H9 (cell line): ENCODE measurements around the gene MERTK. TPM values are rescaled to one million over a fixed set of nuclear protein-coding genes. Genes with fewer than 3 reads are reported as not detected.

ENCODE experiments used
- DNase-seq: peaks from one replicate; pipeline ENCODE4 v3.0.0-alpha.2; 2017
- H2AFZ ChIP-seq: one replicate; pipeline ENCODE4 v1.6.1; 2013; ENCODE audit warnings: mild to moderate bottlenecking, low read length, control low read depth, moderate library complexity
- H2AK5ac ChIP-seq: 2 replicates; pipeline ENCODE4 v1.6.1; 2013; ENCODE audit warnings: low read length, control low read depth, mixed read lengths; ENCODE audit not compliant: insufficient read length
- H2BK120ac ChIP-seq: one replicate; pipeline ENCODE4 v1.6.1; 2013; ENCODE audit warnings: low read depth, mild to moderate bottlenecking, low read length, control low read depth, inconsistent platforms; ENCODE audit not compliant: poor library complexity, severe bottlenecking
- H2BK12ac ChIP-seq: 2 replicates; pipeline ENCODE4 v1.6.1; 2013; ENCODE audit warnings: low read length, control low read depth, mixed read lengths, low read depth; ENCODE audit not compliant: insufficient read length
- H2BK15ac ChIP-seq: 2 replicates; pipeline ENCODE4 v1.6.1; 2013; ENCODE audit warnings: low read depth, low read length, control low read depth
- H2BK20ac ChIP-seq: one replicate; pipeline ENCODE4 v1.6.1; 2013; ENCODE audit warnings: low read depth, mild to moderate bottlenecking, low read length, control low read depth, inconsistent platforms; ENCODE audit not compliant: poor library complexity, severe bottlenecking
- H2BK5ac ChIP-seq: 2 replicates; pipeline ENCODE4 v1.6.1; 2013; ENCODE audit warnings: low read length, control low read depth, mixed read lengths; ENCODE audit not compliant: insufficient read length
- H3K14ac ChIP-seq: 2 replicates; pipeline ENCODE4 v1.6.1; 2013; ENCODE audit warnings: low read length, control low read depth; ENCODE audit not compliant: insufficient read depth
- H3K18ac ChIP-seq: 2 replicates; pipeline ENCODE4 v1.6.1; 2013; ENCODE audit warnings: low read depth, mild to moderate bottlenecking, mixed read lengths, low read length, control low read depth; ENCODE audit not compliant: insufficient read length
- H3K23ac ChIP-seq: 2 replicates; pipeline ENCODE4 v1.6.1; 2013; ENCODE audit warnings: low read length, control low read depth, mixed read lengths, low read depth; ENCODE audit not compliant: insufficient read length
- H3K23me2 ChIP-seq: 2 replicates; pipeline ENCODE4 v1.6.1; 2013; ENCODE audit warnings: low read depth, mild to moderate bottlenecking, mixed read lengths, low read length, control low read depth; ENCODE audit not compliant: insufficient read length, poor library complexity, severe bottlenecking
- H3K27ac ChIP-seq: 2 replicates; pipeline ENCODE4 v1.5.1; 2013; ENCODE audit warnings: low read length, control low read depth, mixed read lengths, low read depth; ENCODE audit not compliant: insufficient read length
- H3K27me3 ChIP-seq: 2 replicates; pipeline ENCODE4 v1.6.1; 2013; ENCODE audit warnings: low read length, control low read depth, inconsistent platforms; ENCODE audit not compliant: insufficient read depth
- H3K4ac ChIP-seq: 2 replicates; pipeline ENCODE4 v1.6.1; 2013; ENCODE audit warnings: low read depth, mild to moderate bottlenecking, control low read depth, inconsistent platforms, low read length, moderate library complexity
- H3K4me1 ChIP-seq: 2 replicates; pipeline ENCODE4 v1.6.1; 2013; ENCODE audit warnings: low read length, control low read depth, inconsistent platforms; ENCODE audit not compliant: insufficient read depth
- H3K4me2 ChIP-seq: 2 replicates; pipeline ENCODE4 v1.6.1; 2013; ENCODE audit warnings: low read length, control low read depth, mixed read lengths; ENCODE audit not compliant: insufficient read length, insufficient read depth
- H3K56ac ChIP-seq: 2 replicates; pipeline ENCODE4 v1.6.1; 2013; ENCODE audit warnings: low read depth, mild to moderate bottlenecking, mixed read lengths, low read length, control low read depth; ENCODE audit not compliant: insufficient read length
- H3K79me1 ChIP-seq: 2 replicates; pipeline ENCODE4 v1.6.1; 2013; ENCODE audit warnings: low read depth, mild to moderate bottlenecking, moderate library complexity, low read length, control low read depth, inconsistent platforms; ENCODE audit not compliant: insufficient read depth, poor library complexity, severe bottlenecking
- H3K79me2 ChIP-seq: 2 replicates; pipeline ENCODE4 v1.6.1; 2013; ENCODE audit warnings: low read length, control low read depth, inconsistent platforms; ENCODE audit not compliant: insufficient read depth
- H3K9ac ChIP-seq: 2 replicates; pipeline ENCODE4 v1.6.1; 2013; ENCODE audit warnings: low read length, control low read depth, mixed read lengths; ENCODE audit not compliant: insufficient read length; ENCODE audit errors: extremely low read depth
- H3K9me3 ChIP-seq: one replicate; pipeline ENCODE4 v1.6.1; 2013; ENCODE audit warnings: low read depth, low read length, inconsistent platforms; ENCODE audit not compliant: control insufficient read depth
- H3T11ph ChIP-seq: one replicate; pipeline ENCODE4 v1.6.1; 2013; ENCODE audit warnings: mild to moderate bottlenecking, low read length, control low read depth, inconsistent platforms
- H4K20me1 ChIP-seq: one replicate; pipeline ENCODE4 v1.6.1; 2013; ENCODE audit not compliant: control insufficient read depth, insufficient read length, insufficient read depth
- H4K5ac ChIP-seq: 2 replicates; pipeline ENCODE4 v1.6.1; 2013; ENCODE audit warnings: low read depth, mild to moderate bottlenecking, mixed read lengths, low read length, control low read depth; ENCODE audit not compliant: insufficient read length
- H4K8ac ChIP-seq: replicated peaks from 2 replicates; pipeline ENCODE4 v1.6.1; 2013; ENCODE audit warnings: low read length, control low read depth, mixed read lengths, low read depth; ENCODE audit not compliant: insufficient read length
- H4K91ac ChIP-seq: 2 replicates; pipeline ENCODE4 v1.6.1; 2013; ENCODE audit warnings: low read depth, mild to moderate bottlenecking, moderate library complexity, mixed read lengths, low read length, control low read depth; ENCODE audit not compliant: insufficient read length
- H3K27ac Mint-ChIP-seq, 3 experiments: 2 replicates in 2 of 3; 3 replicates in 1 of 3; pipeline ENCODE4 v1.8.0; 2020 to 2021; ENCODE audit warnings: mixed read lengths in 3 of 3, mild to moderate bottlenecking in 1 of 3, moderate library complexity in 1 of 3
- H3K27me3 Mint-ChIP-seq: 2 replicates; pipeline ENCODE4 v1.8.0; 2021; ENCODE audit warnings: low read depth, mild to moderate bottlenecking, moderate library complexity, mixed read lengths
- H3K36me3 Mint-ChIP-seq, 3 experiments: 2 replicates in 2 of 3; 3 replicates in 1 of 3; pipeline ENCODE4 v1.8.0; 2020 to 2021; ENCODE audit warnings: low read depth in 3 of 3, mixed read lengths in 3 of 3; ENCODE audit not compliant: insufficient read depth in 1 of 3
- H3K4me1 Mint-ChIP-seq, 2 experiments: 2 replicates each; pipeline ENCODE4 v1.8.0; 2020; ENCODE audit warnings: mixed read lengths in 2 of 2
- H3K4me3 Mint-ChIP-seq, 2 experiments: 2 replicates in 1 of 2; 3 replicates in 1 of 2; pipeline ENCODE4 v1.8.0; 2020 to 2021; ENCODE audit warnings: mild to moderate bottlenecking in 2 of 2, mixed read lengths in 2 of 2, moderate library complexity in 1 of 2
- H3K9me3 Mint-ChIP-seq, 2 experiments: 2 replicates in 1 of 2; 3 replicates in 1 of 2; pipeline ENCODE4 v1.8.0; 2020; ENCODE audit warnings: mild to moderate bottlenecking in 2 of 2, mixed read lengths in 2 of 2, moderate library complexity in 1 of 2
- WGBS: extraction: QIAGEN DNeasy Blood & Tissue Kit; methylation state at CpG from one replicate; pipeline ENCODE4 v1.1.7; 2013; ENCODE audit warnings: missing lambda C conversion rate, low lambda C conversion rate, mixed read lengths; ENCODE audit not compliant: insufficient read length; ENCODE audit errors: extremely low coverage; 5-methylcytosine and 5-hydroxymethylcytosine counted together
- total RNA-seq: library from RNA; stranded (reverse); gene quantifications from 2 replicates; pipeline ENCODE4 v1.2.1, GENCODE V29; 2021
- TF ChIP-seq, protein P1 (sequence below): fragments of 200-600 bp; sonication (generic); conservative IDR thresholded peaks from 3 replicates; pipeline ENCODE4 v1.8.0; 2021; ENCODE audit warnings: antibody characterized with exemption, mild to moderate bottlenecking

The MERTK gene
- total RNA-seq, 1 experiment from 2014 or later, result 4.8 TPM

DNA sequence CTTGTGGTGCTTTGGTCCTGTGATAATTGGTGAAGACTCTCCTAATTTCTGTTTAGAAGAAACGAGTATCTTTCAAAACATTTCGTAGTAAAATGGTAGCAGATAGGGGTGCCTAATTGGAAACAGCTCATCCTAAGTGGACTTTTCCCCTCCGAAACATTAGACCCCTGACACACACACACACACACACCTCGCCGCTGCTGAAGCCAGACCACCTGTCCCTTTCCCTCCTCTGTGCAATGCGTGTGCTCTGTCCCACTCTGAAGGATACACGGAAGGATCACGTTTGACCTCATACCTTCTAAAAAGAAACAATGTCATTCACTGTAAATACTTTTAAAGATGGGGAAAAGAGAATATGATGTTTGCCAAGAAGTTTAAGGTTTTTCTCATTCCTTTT lies 120.4 kb downstream of the MERTK start:
- Histone ChIP-seq H3K79me1 (no peaks in the 10 kb centered on the region), H3K4ac (no peak overlapping the region), H2AK5ac (no peak overlapping the region), H3K18ac (no peak overlapping the region), H2BK12ac (no peak overlapping the region), H3K4me1 (peaks cover 5% of the 10 kb centered on the region; the same call in 1 of the 2 replicates), H2BK120ac (no peak overlapping the region), H2BK5ac (no peak overlapping the region), H4K5ac (no peak overlapping the region), H3K9me3 (no peaks in the 10 kb centered on the region), H3T11ph (no peak overlapping the region), H3K27ac (no peak overlapping the region), H3K23me2 (no peaks in the 10 kb centered on the region), H2BK15ac (no peak overlapping the region), H3K79me2 (no peaks in the 10 kb centered on the region), H2AFZ (no peak overlapping the region), H3K14ac (no peak overlapping the region), H4K20me1 (no peaks in the 10 kb centered on the region), H3K23ac (no peak overlapping the region), H3K27me3 (no peaks in the 10 kb centered on the region), H4K8ac (no peak overlapping the region), H3K9ac (no peak overlapping the region), H2BK20ac (no peak overlapping the region), H3K4me2 (no peak overlapping the region), H3K56ac (no peak overlapping the region), H4K91ac (no peak overlapping the region)
- no peaks in the 10 kb centered on the region for H3K27me3 Mint-ChIP-seq
- TF ChIP-seq, protein P1, sequence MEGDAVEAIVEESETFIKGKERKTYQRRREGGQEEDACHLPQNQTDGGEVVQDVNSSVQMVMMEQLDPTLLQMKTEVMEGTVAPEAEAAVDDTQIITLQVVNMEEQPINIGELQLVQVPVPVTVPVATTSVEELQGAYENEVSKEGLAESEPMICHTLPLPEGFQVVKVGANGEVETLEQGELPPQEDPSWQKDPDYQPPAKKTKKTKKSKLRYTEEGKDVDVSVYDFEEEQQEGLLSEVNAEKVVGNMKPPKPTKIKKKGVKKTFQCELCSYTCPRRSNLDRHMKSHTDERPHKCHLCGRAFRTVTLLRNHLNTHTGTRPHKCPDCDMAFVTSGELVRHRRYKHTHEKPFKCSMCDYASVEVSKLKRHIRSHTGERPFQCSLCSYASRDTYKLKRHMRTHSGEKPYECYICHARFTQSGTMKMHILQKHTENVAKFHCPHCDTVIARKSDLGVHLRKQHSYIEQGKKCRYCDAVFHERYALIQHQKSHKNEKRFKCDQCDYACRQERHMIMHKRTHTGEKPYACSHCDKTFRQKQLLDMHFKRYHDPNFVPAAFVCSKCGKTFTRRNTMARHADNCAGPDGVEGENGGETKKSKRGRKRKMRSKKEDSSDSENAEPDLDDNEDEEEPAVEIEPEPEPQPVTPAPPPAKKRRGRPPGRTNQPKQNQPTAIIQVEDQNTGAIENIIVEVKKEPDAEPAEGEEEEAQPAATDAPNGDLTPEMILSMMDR, result no peak
- WGBS, result no CpG with 5 or more reads among the region's 8 CpGs
- no peak for DNase-seq
- peaks cover 5 to 9% of the 10 kb centered on the region in 2 experiments for H3K4me1 Mint-ChIP-seq
- H3K27ac Mint-ChIP-seq, result no peak overlapping the region
- H3K9me3 Mint-ChIP-seq, result no peaks in the 10 kb centered on the region
- no peak overlapping the region for H3K4me3 Mint-ChIP-seq
- H3K36me3 Mint-ChIP-seq, result peaks cover 3 to 14% (median 5%) of the 10 kb centered on the region in 3 experiments; a peak in 5 of 7 replicates
